GM12873 (cell line): ENCODE data around the gene MAPT.

Experiments
- TF ChIP-seq, protein P1 (sequence below): IDR thresholded peaks from 2 replicates; pipeline ENCODE4 v1.5.1; 2012; ENCODE audit warnings: low read depth, mild to moderate bottlenecking, moderate library complexity, low read length, control low read depth; ENCODE audit not compliant: insufficient read depth; ENCODE audit errors: missing control alignments

Gene MAPT

DNA sequence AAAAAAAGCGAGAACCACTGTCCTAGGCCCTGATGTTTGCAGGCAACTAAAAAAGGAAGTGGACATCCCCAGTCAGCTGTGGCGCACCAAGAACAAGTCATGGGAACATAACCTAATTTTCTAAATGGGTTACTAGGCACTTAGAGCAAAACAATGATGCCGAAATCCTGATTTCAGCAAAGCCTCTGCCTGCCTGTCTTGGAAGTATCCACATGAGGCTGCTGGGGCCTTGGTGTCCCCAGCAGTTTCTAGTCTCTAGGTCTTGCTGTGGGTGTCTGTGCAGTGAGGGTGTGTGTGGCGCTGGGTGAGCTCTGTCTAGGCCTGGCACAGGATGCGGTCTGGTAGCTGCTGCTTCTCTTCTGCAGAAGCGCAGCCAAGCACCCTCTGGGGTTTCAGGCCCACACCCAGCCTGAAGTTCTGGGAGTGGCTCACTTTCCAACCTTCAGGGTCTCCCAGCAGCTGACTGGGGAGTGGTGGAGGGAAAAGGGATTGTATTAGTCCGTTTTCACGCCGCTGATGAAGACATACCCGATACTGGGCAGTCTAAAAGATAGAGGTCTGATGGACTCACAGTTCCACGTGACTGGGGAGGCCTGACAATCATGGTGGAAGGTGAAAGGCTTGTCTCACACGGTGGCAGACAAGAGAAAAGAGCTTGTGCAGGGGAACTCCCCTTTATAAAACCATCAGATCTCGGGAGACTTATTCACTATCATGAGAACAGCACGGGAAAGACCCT, 125.8 kb downstream of the MAPT start:
- TF ChIP-seq, protein P1, sequence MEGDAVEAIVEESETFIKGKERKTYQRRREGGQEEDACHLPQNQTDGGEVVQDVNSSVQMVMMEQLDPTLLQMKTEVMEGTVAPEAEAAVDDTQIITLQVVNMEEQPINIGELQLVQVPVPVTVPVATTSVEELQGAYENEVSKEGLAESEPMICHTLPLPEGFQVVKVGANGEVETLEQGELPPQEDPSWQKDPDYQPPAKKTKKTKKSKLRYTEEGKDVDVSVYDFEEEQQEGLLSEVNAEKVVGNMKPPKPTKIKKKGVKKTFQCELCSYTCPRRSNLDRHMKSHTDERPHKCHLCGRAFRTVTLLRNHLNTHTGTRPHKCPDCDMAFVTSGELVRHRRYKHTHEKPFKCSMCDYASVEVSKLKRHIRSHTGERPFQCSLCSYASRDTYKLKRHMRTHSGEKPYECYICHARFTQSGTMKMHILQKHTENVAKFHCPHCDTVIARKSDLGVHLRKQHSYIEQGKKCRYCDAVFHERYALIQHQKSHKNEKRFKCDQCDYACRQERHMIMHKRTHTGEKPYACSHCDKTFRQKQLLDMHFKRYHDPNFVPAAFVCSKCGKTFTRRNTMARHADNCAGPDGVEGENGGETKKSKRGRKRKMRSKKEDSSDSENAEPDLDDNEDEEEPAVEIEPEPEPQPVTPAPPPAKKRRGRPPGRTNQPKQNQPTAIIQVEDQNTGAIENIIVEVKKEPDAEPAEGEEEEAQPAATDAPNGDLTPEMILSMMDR = no peak

- TF ChIP-seq, protein P1 = no peak
These were observed 126.6 kb downstream of the MAPT start for GRCh38 chr17:46020998-46021397.

- TF ChIP-seq, protein P1 = no peak
These were observed 129.5 kb downstream of the MAPT start for GRCh38 chr17:46023783-46024388.

DNA sequence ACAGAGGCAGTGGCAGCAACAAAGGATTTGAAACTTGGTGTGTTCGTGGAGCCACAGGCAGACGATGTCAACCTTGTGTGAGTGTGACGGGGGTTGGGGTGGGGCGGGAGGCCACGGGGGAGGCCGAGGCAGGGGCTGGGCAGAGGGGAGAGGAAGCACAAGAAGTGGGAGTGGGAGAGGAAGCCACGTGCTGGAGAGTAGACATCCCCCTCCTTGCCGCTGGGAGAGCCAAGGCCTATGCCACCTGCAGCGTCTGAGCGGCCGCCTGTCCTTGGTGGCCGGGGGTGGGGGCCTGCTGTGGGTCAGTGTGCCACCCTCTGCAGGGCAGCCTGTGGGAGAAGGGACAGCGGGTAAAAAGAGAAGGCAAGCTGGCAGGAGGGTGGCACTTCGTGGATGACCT, 130.2 kb downstream of the MAPT start:
- TF ChIP-seq, protein P1 = no peak

- TF ChIP-seq, protein P1 = no peak
These were observed 130.7 kb downstream of the MAPT start for GRCh38 chr17:46025060-46025459.

DNA sequence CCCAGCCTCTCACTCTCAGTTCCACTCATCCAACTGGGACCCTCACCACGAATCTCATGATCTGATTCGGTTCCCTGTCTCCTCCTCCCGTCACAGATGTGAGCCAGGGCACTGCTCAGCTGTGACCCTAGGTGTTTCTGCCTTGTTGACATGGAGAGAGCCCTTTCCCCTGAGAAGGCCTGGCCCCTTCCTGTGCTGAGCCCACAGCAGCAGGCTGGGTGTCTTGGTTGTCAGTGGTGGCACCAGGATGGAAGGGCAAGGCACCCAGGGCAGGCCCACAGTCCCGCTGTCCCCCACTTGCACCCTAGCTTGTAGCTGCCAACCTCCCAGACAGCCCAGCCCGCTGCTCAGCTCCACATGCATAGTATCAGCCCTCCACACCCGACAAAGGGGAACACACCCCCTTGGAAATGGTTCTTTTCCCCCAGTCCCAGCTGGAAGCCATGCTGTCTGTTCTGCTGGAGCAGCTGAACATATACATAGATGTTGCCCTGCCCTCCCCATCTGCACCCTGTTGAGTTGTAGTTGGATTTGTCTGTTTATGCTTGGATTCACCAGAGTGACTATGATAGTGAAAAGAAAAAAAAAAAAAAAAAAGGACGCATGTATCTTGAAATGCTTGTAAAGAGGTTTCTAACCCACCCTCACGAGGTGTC, 131.3 kb downstream of the MAPT start:
- TF ChIP-seq, protein P1 = no peak

- TF ChIP-seq, protein P1 = no peak
These were observed 132.1 kb downstream of the MAPT start for GRCh38 chr17:46026166-46027047.
